HCT116 (cell line): ENCODE data around the gene INO80. TPM values are rescaled to one million over a fixed set of nuclear protein-coding genes. Genes with fewer than 3 reads are reported as not detected.

Experiments
- ATAC-seq: fragments of 200-7000 bp; cut with Tn5 transposase; 2 replicates; pipeline ENCODE4 v1.9.1; 2020; ENCODE audit warnings: mild to moderate bottlenecking, moderate library complexity
- BruUV-seq: library from RNA; stranded (reverse); fragments of 400-500 nt; replicated peaks from 2 replicates; lab custom pipeline; 2021; lab: Mats Ljungman, UMichigan
- CTCF ChIA-PET: fragments of 300-600 bp; sonication (Branson Sonifier 250); formaldehyde crosslinking; loops from one replicate; lab custom pipeline; 2021; ENCODE audit warnings: antibody characterized with exemption; lab: Charles Lee
- POLR2A ChIA-PET: fragments of 300-600, 350-600 bp; sonication (Branson Sonifier 250); formaldehyde crosslinking; loops from one replicate; lab custom pipeline; 2021; ENCODE audit warnings: antibody characterized with exemption; lab: Charles Lee
- RAD21 ChIA-PET, 2 experiments: fragments of 300-600 bp; sonication (Branson Sonifier 250); formaldehyde crosslinking; loops; one replicate each; lab custom pipeline; 2023; ENCODE audit warnings: low total read pairs in 2 of 2; ENCODE audit not compliant: uncharacterized antibody in 2 of 2, unreplicated experiment in 2 of 2, low non-redundant PET in 1 of 2; lab: Charles Lee
- DNase-seq: peaks from one replicate; pipeline ENCODE4 v3.0.0-alpha.2; 2010; ENCODE audit warnings: low read depth, low spot score
- H2AFZ ChIP-seq: fragments of 200-600 bp; shearing (Covaris generic), sonication (generic); 2 replicates; pipeline ENCODE4 v1.6.1; 2017; ENCODE audit warnings: low read depth, mixed run types, mixed read lengths, antibody characterized with exemption, low read length; ENCODE audit not compliant: poor library complexity, severe bottlenecking
- H3K27ac ChIP-seq: 2 replicates; pipeline ENCODE4 v1.5.1; 2012; ENCODE audit warnings: low read depth, low read length
- H3K27me3 ChIP-seq: fragments of 200-600 bp; sonication (generic); 2 replicates; pipeline ENCODE4 v1.6.1; 2016; ENCODE audit warnings: mixed run types, low read length, mixed read lengths; ENCODE audit not compliant: insufficient read depth
- H3K36me3 ChIP-seq, 2 experiments: fragments of 200-500 bp in 1 of 2; fragments of 200-600 bp in 1 of 2; sonication (Bioruptor generic) in 1 of 2; sonication (generic) in 1 of 2; 2 replicates each; pipeline versions ENCODE4 v1.5.1 to v1.6.1; 2014 to 2016; ENCODE audit warnings: low read length in 2 of 2, inconsistent platforms in 1 of 2, mixed read lengths in 1 of 2, mixed run types in 1 of 2; ENCODE audit not compliant: insufficient read depth in 2 of 2, control insufficient read depth in 1 of 2
- H3K4me1 ChIP-seq, 2 experiments: fragments of 200-600 bp in 1 of 2; sonication (generic) in 1 of 2; 2 replicates each; pipeline versions ENCODE4 v1.5.1 to v1.6.1; 2012 to 2017; ENCODE audit warnings: low read length in 2 of 2, inconsistent platforms in 1 of 2, mild to moderate bottlenecking in 1 of 2, mixed read lengths in 1 of 2, mixed run types in 1 of 2, moderate library complexity in 1 of 2; ENCODE audit not compliant: insufficient read depth in 2 of 2, control insufficient read depth in 1 of 2
- H3K4me2 ChIP-seq: fragments of 200-600 bp; sonication (generic); 2 replicates; pipeline ENCODE4 v1.6.1; 2017; ENCODE audit warnings: mixed run types, low read length, mixed read lengths
- H3K4me3 ChIP-seq, 2 experiments: fragments of 200-600 bp in 1 of 2; sonication (generic) in 1 of 2; replicated peaks in 1 of 2; 2 replicates each; pipeline ENCODE4 v1.5.1; 2011 to 2016; ENCODE audit warnings: low read length in 2 of 2, control low read depth in 1 of 2, low read depth in 1 of 2, mild to moderate bottlenecking in 1 of 2, mixed read lengths in 1 of 2, mixed run types in 1 of 2
- H3K79me2 ChIP-seq: fragments of 200-600 bp; sonication (generic); 2 replicates; pipeline ENCODE4 v1.6.1; 2017; ENCODE audit warnings: mild to moderate bottlenecking, mixed run types, low read length, moderate library complexity, mixed read lengths; ENCODE audit not compliant: insufficient read depth
- H3K9ac ChIP-seq: fragments of 200-600 bp; sonication (generic); 2 replicates; pipeline ENCODE4 v1.6.1; 2016; ENCODE audit warnings: low read length, mixed read lengths
- H3K9me2 ChIP-seq: fragments of 200-600 bp; sonication (generic), shearing (Covaris generic); 2 replicates; pipeline ENCODE4 v1.6.1; 2017; ENCODE audit warnings: mixed run types, mild to moderate bottlenecking, moderate library complexity; ENCODE audit not compliant: insufficient read depth
- H3K9me3 ChIP-seq, 2 experiments: fragments of 200-500 bp in 1 of 2; fragments of 200-600 bp in 1 of 2; sonication (Bioruptor generic) in 1 of 2; sonication (generic) in 1 of 2; 2 replicates each; pipeline ENCODE4 v1.6.1; 2014 to 2017; ENCODE audit warnings: low read length in 2 of 2, mixed read lengths in 2 of 2, inconsistent platforms in 1 of 2, low read depth in 1 of 2, mild to moderate bottlenecking in 1 of 2, mixed run types in 1 of 2, moderate library complexity in 1 of 2; ENCODE audit not compliant: control insufficient read depth in 1 of 2, insufficient read depth in 1 of 2
- H4K20me1 ChIP-seq: fragments of 200-600 bp; sonication (generic), shearing (Covaris generic); 2 replicates; pipeline ENCODE4 v1.6.1; 2017; ENCODE audit warnings: mixed run types, mild to moderate bottlenecking, moderate library complexity; ENCODE audit not compliant: insufficient read depth
- EGR1 ChIP-seq: IDR thresholded peaks from 2 replicates; pipeline ENCODE4 v1.6.1; 2012; ENCODE audit warnings: low read depth
- EZH2phosphoT487 ChIP-seq: fragments of 200-600 bp; IDR thresholded peaks from 2 replicates; pipeline ENCODE4 v1.6.1; 2018; ENCODE audit warnings: antibody characterized with exemption, borderline replicate concordance
- POLR2A ChIP-seq: IDR thresholded peaks from 2 replicates; pipeline ENCODE4 v1.7.0; 2011; ENCODE audit warnings: borderline replicate concordance; ENCODE audit not compliant: insufficient read depth, insufficient read length; ENCODE audit errors: extremely low read depth
- RAD21 ChIP-seq: IDR thresholded peaks from 2 replicates; pipeline ENCODE4 v1.6.1; 2012; ENCODE audit warnings: low read depth, mild to moderate bottlenecking
- SIN3A ChIP-seq: IDR thresholded peaks from 2 replicates; pipeline ENCODE4 v1.6.1; 2012; ENCODE audit warnings: low read depth
- SP1 ChIP-seq: IDR thresholded peaks from 2 replicates; pipeline ENCODE4 v1.6.1; 2012; ENCODE audit warnings: low read depth
- YY1 ChIP-seq: IDR thresholded peaks from 2 replicates; pipeline ENCODE4 v1.6.1; 2011; ENCODE audit warnings: low read length, low read depth, moderate library complexity, mild to moderate bottlenecking; ENCODE audit not compliant: insufficient replicate concordance; ENCODE audit errors: extremely low read depth
- ZFX ChIP-seq: fragments of 450-650 bp; IDR thresholded peaks from 2 replicates; pipeline ENCODE4 v1.6.1; 2017
- ZNF274 ChIP-seq: fragments of 200-500 bp; sonication (Bioruptor generic); IDR thresholded peaks from 2 replicates; pipeline ENCODE4 v1.6.1; 2014; ENCODE audit warnings: mild to moderate bottlenecking, low read depth, low read length, inconsistent platforms
- intact Hi-C: fragments of 100-400 bp; cut with micrococcal nuclease; formaldehyde crosslinking; loops from 2 replicates; pipeline ENCODE4 v1.10.0; 2022
- total RNA-seq: library from RNA; stranded (reverse); gene quantifications from one replicate; pipeline ENCODE4 v1.2.1, GENCODE V29; 2021; ENCODE audit not compliant: unreplicated experiment
- TF ChIP-seq, protein P1 (sequence below), 3 experiments: fragments of 200-600 bp in 1 of 3; sonication (generic) in 1 of 3; IDR thresholded peaks in 2 of 3; conservative IDR thresholded peaks in 1 of 3; 2 replicates each; pipeline ENCODE4 v1.5.1; 2012 to 2017; ENCODE audit warnings: low read depth in 2 of 3, low read length in 2 of 3, antibody characterized with exemption in 1 of 3, borderline replicate concordance in 1 of 3, control low read depth in 1 of 3, mild to moderate bottlenecking in 1 of 3, mixed read lengths in 1 of 3, mixed run types in 1 of 3, moderate library complexity in 1 of 3; ENCODE audit not compliant: insufficient read depth in 1 of 3
- TF ChIP-seq, protein P2 (sequence below): IDR thresholded peaks from 2 replicates; pipeline ENCODE4 v1.6.1; 2012; ENCODE audit warnings: low read depth
- TF ChIP-seq, protein P3 (sequence below): IDR thresholded peaks from 2 replicates; pipeline ENCODE4 v1.6.1; 2011; ENCODE audit warnings: mild to moderate bottlenecking, low read length, moderate library complexity; ENCODE audit not compliant: insufficient replicate concordance; ENCODE audit errors: extremely low read depth

The INO80 gene
- total RNA-seq, 1 experiment from 2014 or later, result 28.2 TPM

DNA sequence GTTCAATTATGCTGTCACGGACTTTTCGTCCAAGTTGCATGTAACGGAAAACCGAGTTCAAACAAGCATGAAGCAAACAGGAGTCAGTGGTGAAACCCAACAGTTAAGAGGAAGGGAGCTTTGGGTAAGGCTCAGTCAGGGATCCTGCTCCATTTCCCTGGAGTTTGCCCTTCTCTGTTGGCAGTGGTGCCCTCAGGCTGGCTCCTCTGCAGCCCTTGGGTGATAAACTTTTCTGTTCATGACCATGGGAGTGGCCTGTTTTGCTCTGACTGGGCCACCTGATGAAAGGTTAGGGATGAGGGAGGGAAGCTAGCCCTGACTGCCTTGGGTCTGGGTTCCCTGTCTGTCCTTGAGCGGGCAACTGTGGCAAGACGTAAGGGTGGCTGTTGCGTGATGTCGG, 146.7 kb downstream of the INO80 start:
- DNase-seq, result no peak
- intact Hi-C loops, result no loop called here
- POLR2A ChIA-PET, result interaction anchor here (1.3 to 2.3 kb wide), 3 partner anchors 15 to 38 kb away, joined by 3 to 13 read pairs (median 5); partner anchors contain the start of gene CHAC1
- no peak overlapping the region for H2AFZ ChIP-seq
- CTCF ChIA-PET, result interaction anchor here (1.4 to 1.9 kb wide), 2 partner anchors 16 to 28 kb away, joined by 4 to 5 read pairs; partner anchors contain the start of gene CHAC1
- no peaks in the 10 kb centered on the region for H3K9me2 ChIP-seq
- H3K4me3 ChIP-seq, result no peak overlapping the region
- H3K4me2 ChIP-seq, result no peak overlapping the region
- TF ChIP-seq, protein P1, sequence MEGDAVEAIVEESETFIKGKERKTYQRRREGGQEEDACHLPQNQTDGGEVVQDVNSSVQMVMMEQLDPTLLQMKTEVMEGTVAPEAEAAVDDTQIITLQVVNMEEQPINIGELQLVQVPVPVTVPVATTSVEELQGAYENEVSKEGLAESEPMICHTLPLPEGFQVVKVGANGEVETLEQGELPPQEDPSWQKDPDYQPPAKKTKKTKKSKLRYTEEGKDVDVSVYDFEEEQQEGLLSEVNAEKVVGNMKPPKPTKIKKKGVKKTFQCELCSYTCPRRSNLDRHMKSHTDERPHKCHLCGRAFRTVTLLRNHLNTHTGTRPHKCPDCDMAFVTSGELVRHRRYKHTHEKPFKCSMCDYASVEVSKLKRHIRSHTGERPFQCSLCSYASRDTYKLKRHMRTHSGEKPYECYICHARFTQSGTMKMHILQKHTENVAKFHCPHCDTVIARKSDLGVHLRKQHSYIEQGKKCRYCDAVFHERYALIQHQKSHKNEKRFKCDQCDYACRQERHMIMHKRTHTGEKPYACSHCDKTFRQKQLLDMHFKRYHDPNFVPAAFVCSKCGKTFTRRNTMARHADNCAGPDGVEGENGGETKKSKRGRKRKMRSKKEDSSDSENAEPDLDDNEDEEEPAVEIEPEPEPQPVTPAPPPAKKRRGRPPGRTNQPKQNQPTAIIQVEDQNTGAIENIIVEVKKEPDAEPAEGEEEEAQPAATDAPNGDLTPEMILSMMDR (IDR thresholded peaks at IDR 0.05 in 2 of 3, conservative IDR thresholded peaks at IDR 0.05 in 1 of 3; ENCODE audit: borderline replicate concordance in 1 of 3, insufficient read depth in 1 of 3, low read depth in 2 of 3, low read length in 2 of 3), result no peak
- TF ChIP-seq SP1, result no peak
- no peak for TF ChIP-seq YY1
- no peak for TF ChIP-seq EGR1
- no peak for TF ChIP-seq RAD21
- TF ChIP-seq ZNF274, result no peak
- TF ChIP-seq ZFX, result no peak
- no peak for TF ChIP-seq POLR2A
- TF ChIP-seq, protein P2, sequence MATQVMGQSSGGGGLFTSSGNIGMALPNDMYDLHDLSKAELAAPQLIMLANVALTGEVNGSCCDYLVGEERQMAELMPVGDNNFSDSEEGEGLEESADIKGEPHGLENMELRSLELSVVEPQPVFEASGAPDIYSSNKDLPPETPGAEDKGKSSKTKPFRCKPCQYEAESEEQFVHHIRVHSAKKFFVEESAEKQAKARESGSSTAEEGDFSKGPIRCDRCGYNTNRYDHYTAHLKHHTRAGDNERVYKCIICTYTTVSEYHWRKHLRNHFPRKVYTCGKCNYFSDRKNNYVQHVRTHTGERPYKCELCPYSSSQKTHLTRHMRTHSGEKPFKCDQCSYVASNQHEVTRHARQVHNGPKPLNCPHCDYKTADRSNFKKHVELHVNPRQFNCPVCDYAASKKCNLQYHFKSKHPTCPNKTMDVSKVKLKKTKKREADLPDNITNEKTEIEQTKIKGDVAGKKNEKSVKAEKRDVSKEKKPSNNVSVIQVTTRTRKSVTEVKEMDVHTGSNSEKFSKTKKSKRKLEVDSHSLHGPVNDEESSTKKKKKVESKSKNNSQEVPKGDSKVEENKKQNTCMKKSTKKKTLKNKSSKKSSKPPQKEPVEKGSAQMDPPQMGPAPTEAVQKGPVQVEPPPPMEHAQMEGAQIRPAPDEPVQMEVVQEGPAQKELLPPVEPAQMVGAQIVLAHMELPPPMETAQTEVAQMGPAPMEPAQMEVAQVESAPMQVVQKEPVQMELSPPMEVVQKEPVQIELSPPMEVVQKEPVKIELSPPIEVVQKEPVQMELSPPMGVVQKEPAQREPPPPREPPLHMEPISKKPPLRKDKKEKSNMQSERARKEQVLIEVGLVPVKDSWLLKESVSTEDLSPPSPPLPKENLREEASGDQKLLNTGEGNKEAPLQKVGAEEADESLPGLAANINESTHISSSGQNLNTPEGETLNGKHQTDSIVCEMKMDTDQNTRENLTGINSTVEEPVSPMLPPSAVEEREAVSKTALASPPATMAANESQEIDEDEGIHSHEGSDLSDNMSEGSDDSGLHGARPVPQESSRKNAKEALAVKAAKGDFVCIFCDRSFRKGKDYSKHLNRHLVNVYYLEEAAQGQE, result no peak
- TF ChIP-seq EZH2phosphoT487, result no peak
- TF ChIP-seq, protein P3, sequence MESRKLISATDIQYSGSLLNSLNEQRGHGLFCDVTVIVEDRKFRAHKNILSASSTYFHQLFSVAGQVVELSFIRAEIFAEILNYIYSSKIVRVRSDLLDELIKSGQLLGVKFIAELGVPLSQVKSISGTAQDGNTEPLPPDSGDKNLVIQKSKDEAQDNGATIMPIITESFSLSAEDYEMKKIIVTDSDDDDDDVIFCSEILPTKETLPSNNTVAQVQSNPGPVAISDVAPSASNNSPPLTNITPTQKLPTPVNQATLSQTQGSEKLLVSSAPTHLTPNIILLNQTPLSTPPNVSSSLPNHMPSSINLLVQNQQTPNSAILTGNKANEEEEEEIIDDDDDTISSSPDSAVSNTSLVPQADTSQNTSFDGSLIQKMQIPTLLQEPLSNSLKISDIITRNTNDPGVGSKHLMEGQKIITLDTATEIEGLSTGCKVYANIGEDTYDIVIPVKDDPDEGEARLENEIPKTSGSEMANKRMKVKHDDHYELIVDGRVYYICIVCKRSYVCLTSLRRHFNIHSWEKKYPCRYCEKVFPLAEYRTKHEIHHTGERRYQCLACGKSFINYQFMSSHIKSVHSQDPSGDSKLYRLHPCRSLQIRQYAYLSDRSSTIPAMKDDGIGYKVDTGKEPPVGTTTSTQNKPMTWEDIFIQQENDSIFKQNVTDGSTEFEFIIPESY, result no peak
- no peak for TF ChIP-seq SIN3A
- H3K9ac ChIP-seq, result no peak overlapping the region
- RAD21 ChIA-PET, result no interaction called here
- no peaks in the 10 kb centered on the region for H3K36me3 ChIP-seq
- peaks cover 7 to 17% of the 10 kb centered on the region in 2 experiments for H3K4me1 ChIP-seq
- no peak overlapping the region for H3K27ac ChIP-seq
- BruUV-seq, result no TSS peak
- no peaks in the 10 kb centered on the region for H3K27me3 ChIP-seq
- ATAC-seq, result no peak
- H3K9me3 ChIP-seq, result no peaks in the 10 kb centered on the region
- H4K20me1 ChIP-seq, result no peaks in the 10 kb centered on the region
- H3K79me2 ChIP-seq, result no peaks in the 10 kb centered on the region
